ENCODE data around the gene SNCG.

Gene SNCG

GRCh38 chr10:86954681-86955500 is 3.5 kb upstream of the SNCG start:
- TF ChIP-seq, protein P1, sequence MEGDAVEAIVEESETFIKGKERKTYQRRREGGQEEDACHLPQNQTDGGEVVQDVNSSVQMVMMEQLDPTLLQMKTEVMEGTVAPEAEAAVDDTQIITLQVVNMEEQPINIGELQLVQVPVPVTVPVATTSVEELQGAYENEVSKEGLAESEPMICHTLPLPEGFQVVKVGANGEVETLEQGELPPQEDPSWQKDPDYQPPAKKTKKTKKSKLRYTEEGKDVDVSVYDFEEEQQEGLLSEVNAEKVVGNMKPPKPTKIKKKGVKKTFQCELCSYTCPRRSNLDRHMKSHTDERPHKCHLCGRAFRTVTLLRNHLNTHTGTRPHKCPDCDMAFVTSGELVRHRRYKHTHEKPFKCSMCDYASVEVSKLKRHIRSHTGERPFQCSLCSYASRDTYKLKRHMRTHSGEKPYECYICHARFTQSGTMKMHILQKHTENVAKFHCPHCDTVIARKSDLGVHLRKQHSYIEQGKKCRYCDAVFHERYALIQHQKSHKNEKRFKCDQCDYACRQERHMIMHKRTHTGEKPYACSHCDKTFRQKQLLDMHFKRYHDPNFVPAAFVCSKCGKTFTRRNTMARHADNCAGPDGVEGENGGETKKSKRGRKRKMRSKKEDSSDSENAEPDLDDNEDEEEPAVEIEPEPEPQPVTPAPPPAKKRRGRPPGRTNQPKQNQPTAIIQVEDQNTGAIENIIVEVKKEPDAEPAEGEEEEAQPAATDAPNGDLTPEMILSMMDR (IDR thresholded peaks at IDR 0.05; ENCODE audit: low read depth, low read length): no peak

GRCh38 chr10:86955501-86956194 is 2.8 kb upstream of the SNCG start:
- TF ChIP-seq, protein P1 (IDR thresholded peaks at IDR 0.05; ENCODE audit: low read depth, low read length): no peak
- no peak for DNase-seq (ENCODE audit: extremely low read depth, low read depth)

More at GRCh38 chr10:86954681-86955500, 3.5 kb upstream of the SNCG start:
- DNase-seq (ENCODE audit: extremely low read depth, low read depth): no peak

DNA sequence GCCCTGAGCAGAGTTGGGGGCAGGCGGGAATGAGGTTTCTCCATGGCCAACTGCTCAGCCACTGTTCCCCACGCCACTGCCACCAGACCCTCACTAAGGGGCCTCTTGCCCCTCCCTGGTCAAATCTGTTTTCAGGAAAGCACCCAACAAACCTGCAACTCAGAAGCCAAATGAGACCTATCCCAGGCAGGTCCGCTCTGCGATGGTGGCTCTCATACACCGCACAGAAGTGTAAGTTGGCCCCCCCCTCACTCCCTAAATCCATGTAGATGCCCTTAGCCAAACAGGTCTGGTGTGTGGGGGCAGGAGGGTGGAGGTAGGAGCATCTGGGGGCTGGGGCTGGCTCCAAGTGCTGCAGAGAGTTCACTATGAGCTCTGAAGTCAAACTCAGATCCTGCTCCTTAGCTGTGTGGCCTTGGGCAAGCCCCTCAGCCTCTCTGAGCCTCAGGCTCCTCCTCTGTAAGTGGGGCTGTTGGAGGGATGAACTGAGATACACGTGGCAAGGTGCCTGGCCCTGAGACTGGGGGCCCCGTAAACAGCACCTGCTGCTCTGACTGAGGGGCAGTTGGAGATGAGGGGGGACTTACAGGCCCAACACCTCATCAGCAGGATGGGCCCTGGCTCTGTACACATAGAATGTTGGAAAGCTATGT is 2.1 kb upstream of the SNCG start:
- no peak for DNase-seq (ENCODE audit: extremely low read depth, low read depth)
- TF ChIP-seq, protein P1 (IDR thresholded peaks at IDR 0.05; ENCODE audit: low read depth, low read length): no peak

- TF ChIP-seq, protein P1 (IDR thresholded peaks at IDR 0.05; ENCODE audit: low read depth, low read length): no peak
- no peak for DNase-seq (ENCODE audit: extremely low read depth, low read depth)
These were observed 1.5 kb upstream of the SNCG start for GRCh38 chr10:86956848-86957448.

DNA sequence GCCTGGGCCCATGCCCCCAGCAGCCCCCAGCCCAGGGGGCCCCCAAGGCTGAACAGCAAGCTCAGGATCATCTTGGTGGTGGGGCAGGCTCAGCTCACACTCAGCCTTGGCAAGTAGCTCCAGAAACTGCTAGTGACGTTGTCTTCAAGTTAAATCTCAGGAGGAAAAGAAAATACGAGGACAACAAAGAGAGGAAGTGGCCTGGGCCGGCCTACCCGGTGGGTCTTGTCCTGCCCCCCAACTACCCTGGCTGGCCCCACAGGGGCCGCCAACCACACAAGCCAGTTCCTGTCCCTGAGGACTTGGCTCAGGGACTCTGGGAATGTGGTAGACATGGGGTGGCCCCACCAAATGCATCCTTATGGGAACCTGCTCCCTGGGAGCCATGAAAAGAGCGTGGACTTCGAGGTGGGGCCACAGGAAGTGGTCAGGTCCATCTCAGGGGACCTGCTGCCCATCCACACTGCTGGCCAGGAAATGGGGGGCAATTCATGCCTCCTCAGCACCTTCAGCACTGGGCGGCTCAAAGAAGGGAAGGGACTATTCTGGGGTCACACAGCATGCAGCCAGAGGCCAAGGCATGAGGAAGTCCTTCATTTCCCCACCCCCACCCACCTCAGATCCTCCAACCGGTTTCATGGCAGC is 806 bp upstream of the SNCG start, which contains the start of gene MMRN2:
Gene MMRN2, minus strand, starts transcription at position 145 of the 645 bp plus-strand sequence. Its CDS starts 74 bp downstream, at position 71.
- no peak for DNase-seq (ENCODE audit: extremely low read depth, low read depth)
- TF ChIP-seq, protein P1 (IDR thresholded peaks at IDR 0.05; ENCODE audit: low read depth, low read length): no peak

GRCh38 chr10:86958901-86959736 is 720 bp downstream of the SNCG start:
- TF ChIP-seq, protein P1 (IDR thresholded peaks at IDR 0.05; ENCODE audit: low read depth, low read length): no peak
- DNase-seq (ENCODE audit: extremely low read depth, low read depth): no peak
